RWPE1 (cell line): ENCODE results near the gene JMJD8.
A peak's percentile ranks its signal among the peaks of the same experiment; 100 is the strongest.

Experiments
- CTCF ChIA-PET: fragments of 350-600 bp; sonication (Branson Sonifier 250); formaldehyde crosslinking; extraction: SDS; loops from one replicate; lab custom pipeline; 2021; lab: Yijun Ruan, JAX
- POLR2A ChIA-PET: fragments of 400-600 bp; formaldehyde crosslinking; extraction: SDS; loops from one replicate; lab custom pipeline; 2020; ENCODE audit warnings: antibody characterized with exemption; ENCODE audit not compliant: low non-redundant PET; lab: Yijun Ruan, JAX
- DNase-seq: peaks from one replicate; pipeline ENCODE4 v3.0.0; 2012; ENCODE audit warnings: low spot score
- H3K27ac ChIP-seq: fragments of 450-650 bp; 2 replicates; pipeline ENCODE4 v1.5.1; 2017
- TF ChIP-seq, protein P1 (sequence below): fragments of 450-650 bp; conservative IDR thresholded peaks from 2 replicates; pipeline ENCODE4 v1.5.1; 2017; ENCODE audit warnings: low read depth, mild to moderate bottlenecking

Gene JMJD8

GRCh38 chr16:642189-643049, 41.7 kb downstream of the JMJD8 start:
- no peak for DNase-seq
- ChIA-PET CTCF (interaction anchor here (0.5 to 1.2 kb wide), 3 partner anchors 22 to 87 kb away, joined by 3 to 8 read pairs (median 3); partner anchors contain the start of gene JMJD8), POLR2A (interaction anchor here (0.8 kb wide), 1 partner anchor 56 kb away, joined by 3 read pairs; no protein-coding TSS in a partner anchor)
- H3K27ac ChIP-seq, result peak overlapping the region; percentile 89
- TF ChIP-seq, protein P1, sequence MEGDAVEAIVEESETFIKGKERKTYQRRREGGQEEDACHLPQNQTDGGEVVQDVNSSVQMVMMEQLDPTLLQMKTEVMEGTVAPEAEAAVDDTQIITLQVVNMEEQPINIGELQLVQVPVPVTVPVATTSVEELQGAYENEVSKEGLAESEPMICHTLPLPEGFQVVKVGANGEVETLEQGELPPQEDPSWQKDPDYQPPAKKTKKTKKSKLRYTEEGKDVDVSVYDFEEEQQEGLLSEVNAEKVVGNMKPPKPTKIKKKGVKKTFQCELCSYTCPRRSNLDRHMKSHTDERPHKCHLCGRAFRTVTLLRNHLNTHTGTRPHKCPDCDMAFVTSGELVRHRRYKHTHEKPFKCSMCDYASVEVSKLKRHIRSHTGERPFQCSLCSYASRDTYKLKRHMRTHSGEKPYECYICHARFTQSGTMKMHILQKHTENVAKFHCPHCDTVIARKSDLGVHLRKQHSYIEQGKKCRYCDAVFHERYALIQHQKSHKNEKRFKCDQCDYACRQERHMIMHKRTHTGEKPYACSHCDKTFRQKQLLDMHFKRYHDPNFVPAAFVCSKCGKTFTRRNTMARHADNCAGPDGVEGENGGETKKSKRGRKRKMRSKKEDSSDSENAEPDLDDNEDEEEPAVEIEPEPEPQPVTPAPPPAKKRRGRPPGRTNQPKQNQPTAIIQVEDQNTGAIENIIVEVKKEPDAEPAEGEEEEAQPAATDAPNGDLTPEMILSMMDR, result no peak

- TF ChIP-seq, protein P1, result no peak
- H3K27ac ChIP-seq, result peak within 1 kb of the TSS; percentile 89
- CTCF ChIA-PET, result interaction anchor here (0.5 to 0.6 kb wide), 2 partner anchors 42 to 108 kb away, joined by 3 read pairs; partner anchors contain the start of gene JMJD8
- POLR2A ChIA-PET, result no interaction called here
- DNase-seq, result peak; percentile 72
Observed at GRCh38 chr16:641326-642188, 42.6 kb downstream of the JMJD8 start, which contains the start of gene MCRIP2. Gene MCRIP2 (plus strand): TSS chr16:641828. CDS start chr16:641992, 164 bp downstream.

- H3K27ac ChIP-seq, result peak overlapping the region; percentile 46; the same call in 1 of the 2 replicates
- POLR2A ChIA-PET, result no interaction called here
- TF ChIP-seq, protein P1, result no peak
Observed at GRCh38 chr16:640614-641013, 43.5 kb downstream of the JMJD8 start.

DNA sequence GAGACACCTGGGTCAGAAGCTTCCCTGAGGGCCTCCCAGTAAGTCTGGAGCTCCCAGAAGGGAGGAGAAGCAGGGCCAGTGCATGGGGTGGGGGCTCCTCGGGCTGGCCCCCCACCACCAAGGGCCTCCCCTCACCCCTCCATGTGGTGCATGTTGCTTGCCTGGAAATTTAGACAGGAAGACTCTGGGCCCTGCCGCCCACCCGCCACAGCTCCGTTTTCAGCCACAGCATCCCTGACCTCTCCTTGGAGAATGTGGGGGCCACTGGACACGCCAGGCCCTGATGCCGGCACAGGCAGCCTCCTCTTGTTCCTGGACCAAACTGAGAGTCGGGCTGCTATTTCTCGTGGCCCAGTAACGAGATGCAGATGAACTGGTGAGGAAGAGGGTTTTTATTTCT, 45.3 kb downstream of the JMJD8 start:
- DNase-seq, result no peak
- H3K27ac ChIP-seq, result peak overlapping the region; percentile 93
- ChIA-PET CTCF (interaction anchor here (0.6 kb wide), 1 partner anchor 488 kb away, joined by 7 read pairs; no protein-coding TSS in a partner anchor), POLR2A (no interaction called here)
- TF ChIP-seq, protein P1, result no peak

More at GRCh38 chr16:640614-641013, 43.5 kb downstream of the JMJD8 start:
- CTCF ChIA-PET, result interaction anchor here (0.6 to 0.7 kb wide), 2 partner anchors 9 to 107 kb away, joined by 3 to 5 read pairs; partner anchors contain the start of gene WDR90
- no peak for DNase-seq

DNA sequence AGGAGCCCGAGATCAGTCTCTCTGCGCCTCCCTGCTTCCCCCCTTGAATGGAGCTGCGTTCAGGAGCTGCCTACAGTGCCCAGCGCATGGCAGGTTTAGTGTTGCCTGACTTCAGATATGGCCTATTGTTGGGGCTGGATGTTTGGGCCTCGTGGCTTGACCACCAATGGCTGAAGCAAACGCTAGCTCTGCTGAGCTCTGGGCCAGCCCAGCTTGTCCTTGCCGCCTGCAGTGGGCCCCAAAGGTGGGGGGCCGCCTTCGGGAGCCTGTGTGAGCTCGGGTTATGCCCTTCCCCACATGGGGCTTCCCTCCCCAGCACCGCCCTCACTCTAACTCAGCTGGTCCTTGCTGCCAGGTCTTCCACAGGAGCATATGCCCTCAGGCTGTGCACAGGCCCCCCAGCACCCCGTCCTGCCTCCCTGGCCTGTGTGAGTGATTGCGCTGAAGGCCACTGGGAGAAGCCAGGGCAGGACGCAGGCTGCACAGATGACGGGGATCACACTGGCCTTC, 46.0 kb downstream of the JMJD8 start:
- DNase-seq, result no peak
- POLR2A ChIA-PET, result no interaction called here
- H3K27ac ChIP-seq, result peak overlapping the region; percentile 93
- CTCF ChIA-PET, result interaction anchor here (0.6 to 2.2 kb wide), 3 partner anchors 24 to 487 kb away, joined by 3 to 11 read pairs (median 7); no protein-coding TSS in a partner anchor
- TF ChIP-seq, protein P1, result no peak
